Measurements from ENCODE around the gene IMMP1L.

- no peak for TF ChIP-seq POLR2A (IDR thresholded peaks at IDR 0.05)
- TF ChIP-seq EP300 (IDR thresholded peaks at IDR 0.05) = no peak
These were observed 382 bp downstream of the IMMP1L start for GRCh38 chr11:31509051-31509428.
